Stimulated activated CD4-positive, alpha-beta T cell treated with anti-CD3 and anti-CD28 coated beads, TNF-alpha, amount 100 ng/mL, for 4 hours (primary cell): Measurements from ENCODE around the gene MRPS33.
"Not testable (repeated sequence)": the region's sequence is repeated elsewhere in the genome, so short reads cannot be mapped to it uniquely, and the experiment has no call there.

Experiments used
- DNase-seq, 3 experiments: peaks; one replicate each; pipeline ENCODE4 v3.0.0-alpha.2; 2020; ENCODE audit warnings: low read depth in 3 of 3

The MRPS33 gene

GRCh38 chr7:141012044-141012685 is 2.6 kb downstream of the MRPS33 start:
- peak; percentile 38 to 61 (median 52) for DNase-seq

- DNase-seq, result no peak
Observed at GRCh38 chr7:141011443-141011842, 3.3 kb downstream of the MRPS33 start.

GRCh38 chr7:141003172-141004065 is 11.3 kb downstream of the MRPS33 start:
- no peak for DNase-seq

GRCh38 chr7:141001546-141001945 is 13.2 kb downstream of the MRPS33 start:
- no peak for DNase-seq

GRCh38 chr7:141001122-141001521 is 13.6 kb downstream of the MRPS33 start:
- no peak for DNase-seq

- no peak for DNase-seq
Observed at GRCh38 chr7:140998715-140999114, 16.0 kb downstream of the MRPS33 start.

GRCh38 chr7:140992422-140992821 is 22.3 kb downstream of the MRPS33 start:
- DNase-seq, result no peak

GRCh38 chr7:140990193-140990962 is 24.4 kb downstream of the MRPS33 start:
- no peak for DNase-seq

- DNase-seq, result no peak
Observed at GRCh38 chr7:140989068-140989467, 25.7 kb downstream of the MRPS33 start.

GRCh38 chr7:140983802-140984201 is 30.9 kb downstream of the MRPS33 start:
- no peak for DNase-seq

GRCh38 chr7:140982508-140982907 is 32.2 kb downstream of the MRPS33 start:
- no peak for DNase-seq

- no peak for DNase-seq
Observed at GRCh38 chr7:140981951-140982350, 32.8 kb downstream of the MRPS33 start.

- no peak for DNase-seq
Observed at GRCh38 chr7:140977741-140978140, 37.0 kb downstream of the MRPS33 start.

- DNase-seq, result no peak
Observed at GRCh38 chr7:140972876-140973829, 41.6 kb downstream of the MRPS33 start.

GRCh38 chr7:140972344-140972743 is 42.4 kb downstream of the MRPS33 start:
- DNase-seq, result no peak

GRCh38 chr7:140967438-140967837 is 47.3 kb downstream of the MRPS33 start:
- no peak for DNase-seq

- DNase-seq, result no peak
Observed at GRCh38 chr7:140966561-140967233, 48.1 kb downstream of the MRPS33 start.

GRCh38 chr7:140961117-140961516 is 53.6 kb downstream of the MRPS33 start:
- DNase-seq, result no peak

GRCh38 chr7:140956997-140957396 is 57.8 kb downstream of the MRPS33 start:
- not testable (repeated sequence) for DNase-seq
